ENCODE measurements around the gene TMEM131L.
"Not testable (repeated sequence)": the region's sequence is repeated elsewhere in the genome, so short reads cannot be mapped to it uniquely, and the experiment has no call there.

Gene TMEM131L

DNA sequence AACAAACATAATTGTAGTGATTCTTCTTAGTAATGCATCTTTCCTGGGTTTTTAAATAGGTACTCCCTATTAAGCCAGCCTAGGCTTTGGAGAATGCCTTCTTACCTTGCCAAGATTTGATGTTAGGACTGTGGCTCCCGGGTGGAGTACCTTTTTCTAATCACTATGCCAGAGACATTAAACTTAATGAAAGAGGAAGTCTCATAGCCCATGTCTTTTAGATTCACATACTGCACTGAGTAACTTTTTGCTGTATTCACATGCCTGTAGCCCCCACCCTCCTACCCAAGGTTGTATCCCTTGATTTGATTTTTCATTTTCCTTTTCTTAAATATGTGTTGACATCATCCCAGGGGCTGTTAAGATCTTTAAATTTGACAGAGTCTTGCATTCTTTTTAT, 113.7 kb downstream of the TMEM131L start:
- no peak for DNase-seq

GRCh38 chr4:153582954-153583702, 117.0 kb downstream of the TMEM131L start:
- no peak for DNase-seq

GRCh38 chr4:153585026-153585425, 118.9 kb downstream of the TMEM131L start:
- no peak for DNase-seq

DNA sequence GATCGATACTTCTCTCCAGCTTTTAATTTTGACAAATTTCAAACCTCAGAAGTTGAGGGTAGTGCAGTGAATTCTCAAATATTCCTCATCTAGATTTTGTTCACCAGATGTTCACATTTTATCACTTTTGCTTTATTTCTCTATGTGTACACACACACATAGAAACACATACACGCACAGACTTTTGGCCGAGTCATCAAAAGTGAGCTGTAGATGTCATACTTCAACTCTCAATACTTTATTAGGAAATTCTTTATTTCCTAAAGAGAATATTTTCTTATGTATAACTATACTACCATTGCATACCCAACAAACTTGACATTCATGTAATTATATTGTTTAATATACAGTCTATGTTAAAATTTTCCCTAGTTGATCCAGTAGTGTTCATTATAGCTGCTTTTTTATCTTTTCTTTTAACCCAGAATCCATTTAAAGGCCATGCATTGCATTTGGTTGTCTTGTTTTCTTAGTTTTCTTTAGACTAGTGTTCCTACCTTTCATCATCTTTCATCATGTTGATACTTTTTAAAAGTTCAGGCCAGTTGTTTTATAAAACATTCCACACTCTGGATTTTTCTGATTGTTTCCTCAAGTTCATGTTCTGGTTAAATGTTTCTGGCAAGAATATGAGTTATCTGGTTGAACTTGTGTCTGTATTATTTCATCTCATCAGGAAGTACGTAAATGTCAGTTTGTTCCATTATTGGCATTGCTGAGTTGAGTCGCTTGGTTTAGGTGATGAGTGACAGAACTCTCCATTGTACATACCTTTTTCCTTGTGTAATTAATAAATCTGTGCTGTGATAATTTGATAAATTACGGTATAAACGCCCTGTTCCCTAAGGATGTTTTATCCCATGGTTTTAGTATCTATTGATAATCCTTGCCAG, 123.8 kb downstream of the TMEM131L start:
- DNase-seq = no peak

DNA sequence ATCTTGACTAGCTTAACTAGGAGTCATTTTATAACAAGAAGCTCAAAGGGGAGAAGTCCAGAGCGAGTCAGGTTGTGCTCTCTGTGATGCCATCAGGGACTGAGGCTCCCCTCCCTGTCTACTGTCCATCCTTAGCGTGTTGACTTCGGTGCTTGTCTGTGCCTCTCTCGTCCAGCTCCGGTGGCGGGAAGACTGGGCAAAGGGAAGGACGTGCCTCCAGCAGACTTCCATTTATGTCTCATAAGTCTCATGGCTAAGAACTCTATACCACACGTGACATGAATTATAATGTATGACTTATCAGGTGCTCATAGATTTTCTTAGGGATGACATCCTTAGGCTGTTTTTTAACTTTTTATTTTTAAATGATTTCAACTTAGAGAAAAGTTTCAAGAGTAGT, 125.3 kb downstream of the TMEM131L start:
- DNase-seq = no peak

DNA sequence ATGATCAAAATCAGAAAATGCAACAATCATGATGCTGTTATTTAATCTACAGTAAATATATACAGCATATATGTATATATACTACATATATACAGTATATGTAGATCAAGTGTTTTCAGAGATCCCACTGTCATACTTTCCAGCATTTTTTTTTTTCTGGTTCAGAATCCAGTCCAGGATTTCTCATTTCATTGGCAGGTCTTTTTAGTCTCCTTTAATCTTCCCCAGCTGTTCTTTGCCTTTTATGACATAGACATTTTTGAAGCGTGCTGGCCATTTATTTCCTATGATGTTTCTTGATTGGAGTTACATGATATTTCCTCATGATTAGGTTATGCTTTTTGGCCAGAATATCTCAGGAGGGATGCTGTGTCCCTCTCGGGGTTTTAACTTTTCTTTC, 125.9 kb downstream of the TMEM131L start:
- DNase-seq = no peak

DNA sequence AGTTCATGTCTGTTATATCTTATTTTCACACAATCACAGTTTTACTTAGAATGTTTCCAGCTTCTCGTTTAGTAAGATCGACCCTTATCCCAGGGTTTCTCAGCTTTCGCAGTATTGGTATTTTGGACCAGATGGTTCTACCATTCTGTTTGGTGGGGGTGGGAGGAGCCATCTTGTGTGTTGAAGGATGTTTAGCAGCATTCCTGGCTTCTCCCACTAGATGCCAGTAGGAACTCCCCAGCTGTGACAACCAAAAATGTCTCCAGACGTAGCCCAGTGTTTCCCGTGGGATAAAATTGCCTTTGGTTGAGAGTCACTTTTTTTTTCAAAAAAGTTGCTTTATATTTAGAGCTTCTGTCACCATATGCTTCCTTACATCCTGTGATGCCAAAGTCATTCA, 127.0 kb downstream of the TMEM131L start:
- DNase-seq = no peak

GRCh38 chr4:153594210-153594609, 128.1 kb downstream of the TMEM131L start:
- no peak for DNase-seq

DNA sequence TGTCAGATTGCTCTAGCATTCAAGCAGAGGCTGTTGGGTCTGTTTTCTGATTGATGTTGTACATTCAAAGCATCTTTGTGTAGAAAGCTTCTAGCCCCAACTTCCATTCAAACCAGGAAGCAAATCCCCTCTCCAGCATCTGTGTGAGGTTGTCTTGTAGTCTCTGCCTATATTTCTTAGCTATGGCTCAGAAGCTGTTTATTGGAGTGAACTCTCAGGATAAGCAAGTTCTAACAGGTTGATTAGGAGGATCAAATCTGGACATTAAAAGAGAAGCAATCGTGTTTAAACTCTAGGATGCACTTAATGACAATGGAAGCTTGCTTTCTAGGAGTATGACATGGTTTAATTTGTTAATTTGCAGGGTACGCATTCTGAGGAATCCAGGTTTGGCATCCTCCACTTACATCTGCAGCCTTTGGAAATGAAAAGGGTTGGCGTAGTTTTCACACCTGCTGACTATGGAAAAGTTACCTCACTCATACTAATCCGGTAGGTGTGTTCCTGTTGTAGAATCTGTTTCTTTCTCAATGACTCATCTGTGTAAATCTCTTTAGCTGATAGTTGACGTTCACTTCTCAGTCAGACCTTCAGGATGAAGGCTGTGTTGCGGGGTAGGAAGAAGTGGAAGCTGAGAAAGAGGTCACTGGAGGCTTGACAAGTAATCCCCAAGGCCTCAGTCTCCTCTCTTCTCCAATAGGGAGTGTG, 129.9 kb downstream of the TMEM131L start:
- no peak for DNase-seq

DNA sequence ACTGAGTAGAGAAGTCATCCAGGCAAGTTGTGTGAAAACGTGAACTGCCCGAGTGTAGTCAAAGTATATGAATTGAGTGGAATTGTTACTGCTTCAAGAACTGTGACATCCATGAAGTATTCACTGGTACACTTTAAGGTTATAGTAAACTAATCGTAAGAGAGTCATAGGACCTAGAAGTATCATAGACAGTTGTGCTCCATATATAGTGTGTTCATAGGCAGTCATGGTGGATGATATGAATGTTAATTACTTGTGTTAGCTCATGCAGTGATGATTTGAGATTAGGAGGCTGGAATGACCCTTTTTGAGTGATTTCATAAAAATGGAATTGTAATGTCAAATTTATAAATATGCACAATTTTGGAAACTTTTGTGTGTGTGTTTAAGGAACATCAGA, 136.6 kb downstream of the TMEM131L start:
- DNase-seq = no peak

- no peak for DNase-seq
Observed at GRCh38 chr4:153603258-153603657, 137.1 kb downstream of the TMEM131L start.

DNA sequence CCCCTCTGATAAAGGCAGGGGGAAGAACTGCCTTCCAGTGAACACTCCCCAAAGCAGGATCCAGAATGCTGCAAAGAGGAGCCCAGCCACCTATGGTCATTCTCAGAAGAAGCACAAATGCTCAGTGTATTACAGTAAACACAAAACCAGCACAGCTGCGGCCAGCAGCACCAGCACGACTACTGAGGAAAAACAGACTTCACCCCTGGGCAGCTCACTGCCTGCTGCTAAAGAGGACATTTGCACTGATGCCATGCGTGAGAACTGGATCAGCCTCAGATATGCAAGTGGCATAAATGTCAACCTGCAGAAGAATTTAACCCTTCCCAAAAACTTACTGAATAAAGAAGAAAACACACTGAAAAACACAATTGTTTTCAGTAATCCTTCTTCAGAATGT, 137.7 kb downstream of the TMEM131L start:
- DNase-seq = no peak

DNA sequence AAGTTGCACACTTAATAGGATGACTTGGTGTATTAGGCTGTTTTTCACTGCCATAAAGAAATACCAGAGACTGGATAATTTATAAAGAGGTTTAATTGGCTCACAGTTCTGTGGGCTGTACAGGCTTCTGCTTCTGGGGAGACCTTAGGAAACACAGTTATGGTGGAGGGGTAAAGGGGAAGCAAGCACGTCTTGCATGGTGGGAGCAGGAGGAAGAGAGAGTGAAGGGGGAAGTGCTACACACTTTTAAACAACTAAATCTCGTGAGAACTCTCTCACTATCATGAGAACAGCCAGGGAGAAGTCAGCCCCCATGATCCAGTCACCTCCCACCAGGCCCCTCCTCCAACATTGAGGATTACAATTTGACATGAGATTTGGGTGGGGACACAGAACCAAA, 142.9 kb downstream of the TMEM131L start:
- not testable (repeated sequence) for DNase-seq

- DNase-seq = no peak
Observed at GRCh38 chr4:153610623-153611376, 144.6 kb downstream of the TMEM131L start.

GRCh38 chr4:153611679-153612078, 145.5 kb downstream of the TMEM131L start:
- no peak for DNase-seq

DNA sequence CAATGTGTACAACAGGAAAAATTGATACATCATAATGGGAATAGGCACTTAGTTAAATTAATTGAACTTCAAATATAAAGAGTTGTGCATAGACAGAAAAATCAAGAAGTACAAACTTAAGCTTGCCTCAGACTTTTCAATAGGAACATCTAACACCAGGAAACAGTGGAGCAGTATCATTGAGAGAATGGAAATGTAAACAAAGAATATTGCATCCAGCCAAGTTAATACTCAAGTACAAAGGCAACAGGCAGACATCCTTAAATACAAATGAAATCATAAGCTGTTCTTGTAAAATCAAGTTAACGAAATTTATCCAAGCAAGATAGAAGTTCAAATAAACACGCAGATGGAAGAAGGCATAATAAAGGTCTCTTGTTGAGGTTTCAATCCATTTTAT, 146.7 kb downstream of the TMEM131L start:
- DNase-seq = no peak

GRCh38 chr4:153616006-153616555, 149.9 kb downstream of the TMEM131L start:
- no peak for DNase-seq

DNA sequence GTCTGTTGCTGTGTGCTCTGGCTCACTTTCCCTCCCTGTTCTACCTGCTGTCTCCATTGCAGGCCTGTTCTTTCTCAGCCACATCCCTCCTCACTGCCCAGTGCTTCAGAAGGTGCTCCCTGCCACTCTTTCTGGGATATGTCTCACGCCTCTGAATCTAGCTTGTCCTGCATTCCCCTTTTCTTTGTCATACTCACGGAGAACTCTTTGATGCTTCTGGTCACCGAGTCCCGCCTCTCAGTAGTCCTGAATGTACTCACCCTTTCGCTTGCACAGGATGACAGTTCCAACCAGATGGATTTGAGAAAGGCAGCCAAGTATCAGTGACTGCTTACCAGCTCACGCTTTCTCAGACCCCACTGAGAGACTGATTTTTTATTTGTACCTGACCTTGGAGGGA, 152.7 kb downstream of the TMEM131L start:
- DNase-seq = no peak

DNA sequence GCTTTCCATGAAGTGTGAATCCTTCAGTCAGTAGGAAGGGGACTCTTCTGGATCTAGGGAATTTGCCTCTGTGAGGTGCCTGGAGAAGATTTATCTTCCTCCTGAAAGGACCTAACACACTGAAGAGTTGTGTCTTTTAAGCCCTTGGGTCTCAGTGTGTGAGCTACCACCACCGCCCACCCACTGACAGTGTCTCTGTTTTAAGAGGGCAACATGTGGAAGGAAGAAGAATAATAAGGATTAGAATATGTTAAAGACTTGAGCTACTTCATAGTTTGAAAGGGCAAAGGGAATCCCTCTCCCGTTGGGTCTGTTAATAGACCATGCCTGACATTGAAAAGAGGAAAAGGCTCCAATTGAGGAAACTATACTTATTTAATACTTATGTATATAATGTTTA, 153.7 kb downstream of the TMEM131L start:
- DNase-seq = no peak

GRCh38 chr4:153620352-153620751, 154.2 kb downstream of the TMEM131L start:
- no peak for DNase-seq

DNA sequence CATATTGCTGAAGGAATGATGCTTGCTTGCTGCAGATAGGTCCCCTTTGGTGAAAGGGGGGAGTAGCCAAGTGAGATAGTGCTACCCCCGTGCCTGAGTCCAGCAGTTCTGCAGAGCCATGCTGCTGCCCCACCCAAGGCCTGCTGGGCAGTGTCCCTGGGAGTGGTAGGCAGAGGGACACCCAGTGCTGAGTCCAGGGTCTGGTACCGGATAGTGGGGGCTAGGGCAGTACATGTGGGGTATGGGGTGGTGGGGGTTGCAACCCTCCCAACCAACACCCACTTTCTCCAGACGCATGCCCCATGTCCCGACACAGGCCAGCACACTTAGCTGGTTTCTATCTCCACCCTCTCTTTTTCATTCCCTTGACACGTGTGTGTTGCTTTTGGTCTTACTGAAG, 155.9 kb downstream of the TMEM131L start:
- no peak for DNase-seq

GRCh38 chr4:153622778-153623240, 156.6 kb downstream of the TMEM131L start:
- no peak for DNase-seq
